GM23248 (cell line): ENCODE results near the gene SLC2A5.

Source experiments
- EZH2 ChIP-seq: fragments of 200-600 bp; sonication (generic); IDR thresholded peaks from 2 replicates; pipeline ENCODE4 v1.6.1; 2018; ENCODE audit warnings: antibody characterized with exemption, mild to moderate bottlenecking; ENCODE audit not compliant: insufficient read depth, poor library complexity, severe bottlenecking
- EZH2phosphoT487 ChIP-seq: fragments of 200-600 bp; sonication (generic); IDR thresholded peaks from 2 replicates; pipeline ENCODE4 v1.6.1; 2018; ENCODE audit warnings: antibody characterized with exemption, moderate library complexity, mild to moderate bottlenecking, low read depth; ENCODE audit not compliant: insufficient read depth

GRCh38 chr1:9070486-9070885 lies 1.1 kb upstream of the SLC2A5 start:
- TF ChIP-seq EZH2phosphoT487, result no peak
- no peak for TF ChIP-seq EZH2
